ENCODE measurements around the gene PTPN14. TPM values are rescaled to one million over a fixed set of nuclear protein-coding genes. Genes with fewer than 3 reads are reported as not detected.

Gene PTPN14
- polyA plus RNA-seq, 1 experiment: 29.4 TPM

DNA sequence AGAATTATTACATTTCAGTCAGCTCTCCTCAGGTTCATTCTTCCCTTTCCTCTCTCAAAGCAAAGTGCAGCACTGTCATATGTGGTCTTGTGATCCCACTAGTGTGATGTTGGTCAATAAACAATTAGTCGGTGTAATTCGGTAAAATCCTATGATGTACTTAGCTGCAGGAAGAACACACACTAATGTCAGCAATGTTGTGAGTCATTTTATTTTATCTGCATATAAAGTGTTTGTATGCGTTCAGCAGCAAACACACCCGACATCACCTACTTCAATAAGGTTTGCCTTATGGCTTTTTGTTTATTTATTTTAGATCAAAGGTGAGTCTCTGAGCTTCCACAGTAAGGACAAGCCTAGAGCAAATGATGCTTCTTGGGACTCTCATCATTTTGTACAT lies 47.8 kb downstream of the PTPN14 start:
- POLR2A ChIA-PET: no interaction called here

DNA sequence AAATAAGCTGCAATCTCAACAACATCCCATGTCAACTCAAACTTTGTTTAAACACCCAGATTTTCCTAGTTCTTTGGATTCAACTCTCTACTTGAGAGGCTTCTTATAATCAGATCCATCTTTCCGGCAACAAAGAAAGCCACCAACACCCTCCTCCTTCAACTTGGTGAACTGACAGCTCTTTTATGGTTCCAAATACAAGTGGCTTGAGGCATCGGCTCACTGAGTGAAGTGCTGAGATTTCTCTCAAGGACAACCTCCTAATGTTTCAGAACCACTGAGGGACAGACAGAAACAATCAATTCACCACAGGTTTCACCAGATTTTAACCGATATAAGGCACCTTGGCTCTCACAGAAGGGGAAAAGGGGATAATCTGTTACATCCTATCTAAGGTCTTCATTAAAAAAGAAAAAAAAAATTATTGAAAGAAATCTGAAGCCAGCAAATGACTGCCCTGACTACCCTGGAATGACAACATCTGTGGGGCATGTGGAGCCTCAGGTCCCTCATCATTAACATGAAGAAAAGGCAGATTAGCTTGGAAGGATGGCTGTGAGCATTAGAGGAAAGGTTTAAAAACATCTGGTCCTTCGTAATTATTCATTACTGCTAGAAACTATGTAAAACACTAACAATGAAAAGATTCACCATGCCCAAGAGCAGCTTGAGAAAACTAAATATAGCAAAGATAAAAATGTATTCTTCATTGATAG lies 50.9 kb downstream of the PTPN14 start:
- no peaks in the 10 kb centered on the region for H3K36me3 ChIP-seq (ENCODE audit: control insufficient read depth, insufficient read depth, low read length)
- ChIA-PET CTCF (interaction anchor here (0.7 kb wide), 1 partner anchor 112 kb away, joined by 3 read pairs; no protein-coding TSS in a partner anchor), POLR2A (interaction anchor here (0.5 to 1.3 kb wide), 2 partner anchors 16 to 35 kb away, joined by 4 to 5 read pairs; no protein-coding TSS in a partner anchor)
- no peak overlapping the region for H3K4me3 ChIP-seq (ENCODE audit: low read depth, low read length)
- peak; percentile 50 for DNase-seq (ENCODE audit: low read depth)
- no peaks in the 10 kb centered on the region for H3K27me3 ChIP-seq (ENCODE audit: control insufficient read depth, insufficient read depth, low read length)
- TF ChIP-seq, protein P1, sequence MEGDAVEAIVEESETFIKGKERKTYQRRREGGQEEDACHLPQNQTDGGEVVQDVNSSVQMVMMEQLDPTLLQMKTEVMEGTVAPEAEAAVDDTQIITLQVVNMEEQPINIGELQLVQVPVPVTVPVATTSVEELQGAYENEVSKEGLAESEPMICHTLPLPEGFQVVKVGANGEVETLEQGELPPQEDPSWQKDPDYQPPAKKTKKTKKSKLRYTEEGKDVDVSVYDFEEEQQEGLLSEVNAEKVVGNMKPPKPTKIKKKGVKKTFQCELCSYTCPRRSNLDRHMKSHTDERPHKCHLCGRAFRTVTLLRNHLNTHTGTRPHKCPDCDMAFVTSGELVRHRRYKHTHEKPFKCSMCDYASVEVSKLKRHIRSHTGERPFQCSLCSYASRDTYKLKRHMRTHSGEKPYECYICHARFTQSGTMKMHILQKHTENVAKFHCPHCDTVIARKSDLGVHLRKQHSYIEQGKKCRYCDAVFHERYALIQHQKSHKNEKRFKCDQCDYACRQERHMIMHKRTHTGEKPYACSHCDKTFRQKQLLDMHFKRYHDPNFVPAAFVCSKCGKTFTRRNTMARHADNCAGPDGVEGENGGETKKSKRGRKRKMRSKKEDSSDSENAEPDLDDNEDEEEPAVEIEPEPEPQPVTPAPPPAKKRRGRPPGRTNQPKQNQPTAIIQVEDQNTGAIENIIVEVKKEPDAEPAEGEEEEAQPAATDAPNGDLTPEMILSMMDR (IDR thresholded peaks at IDR 0.05; ENCODE audit: insufficient read depth, low read depth, low read length): no peak

More for the DNA sequence above, 47.8 kb downstream of the PTPN14 start:
- TF ChIP-seq, protein P1 (IDR thresholded peaks at IDR 0.05; ENCODE audit: insufficient read depth, low read depth, low read length): no peak
- no peaks in the 10 kb centered on the region for H3K27me3 ChIP-seq (ENCODE audit: control insufficient read depth, insufficient read depth, low read length)
- no peaks in the 10 kb centered on the region for H3K36me3 ChIP-seq (ENCODE audit: control insufficient read depth, insufficient read depth, low read length)
- no peak overlapping the region for H3K4me3 ChIP-seq (ENCODE audit: low read depth, low read length)
- DNase-seq (ENCODE audit: low read depth): no peak
- CTCF ChIA-PET: no interaction called here

DNA sequence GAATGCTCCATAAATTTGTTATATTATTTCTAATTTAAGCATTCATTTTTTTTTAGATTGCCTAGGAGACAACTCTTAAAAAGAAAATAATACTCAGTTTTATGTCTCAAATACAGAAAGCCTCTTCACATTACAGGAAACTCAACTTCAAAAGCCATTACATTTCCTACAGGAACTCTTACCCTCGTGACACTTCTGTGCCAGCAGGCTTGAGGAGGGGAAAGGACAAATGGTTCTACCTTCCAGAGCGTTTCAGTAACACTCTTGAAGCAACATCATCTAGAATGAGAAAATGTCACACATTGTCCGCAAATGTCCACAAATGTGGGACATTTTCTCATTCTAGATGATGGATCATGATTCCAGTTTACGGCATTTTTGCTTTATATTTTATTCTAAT lies 51.7 kb downstream of the PTPN14 start:
- ChIA-PET CTCF (no interaction called here), POLR2A (interaction anchor here (1.3 kb wide), 1 partner anchor 17 kb away, joined by 4 read pairs; no protein-coding TSS in a partner anchor)
- Histone ChIP-seq H3K36me3 (ENCODE audit: control insufficient read depth, insufficient read depth, low read length) (no peaks in the 10 kb centered on the region), H3K4me3 (ENCODE audit: low read depth, low read length) (no peak overlapping the region), H3K27me3 (ENCODE audit: control insufficient read depth, insufficient read depth, low read length) (no peaks in the 10 kb centered on the region)
- no peak for DNase-seq (ENCODE audit: low read depth)
- TF ChIP-seq, protein P1 (IDR thresholded peaks at IDR 0.05; ENCODE audit: insufficient read depth, low read depth, low read length): no peak

DNA sequence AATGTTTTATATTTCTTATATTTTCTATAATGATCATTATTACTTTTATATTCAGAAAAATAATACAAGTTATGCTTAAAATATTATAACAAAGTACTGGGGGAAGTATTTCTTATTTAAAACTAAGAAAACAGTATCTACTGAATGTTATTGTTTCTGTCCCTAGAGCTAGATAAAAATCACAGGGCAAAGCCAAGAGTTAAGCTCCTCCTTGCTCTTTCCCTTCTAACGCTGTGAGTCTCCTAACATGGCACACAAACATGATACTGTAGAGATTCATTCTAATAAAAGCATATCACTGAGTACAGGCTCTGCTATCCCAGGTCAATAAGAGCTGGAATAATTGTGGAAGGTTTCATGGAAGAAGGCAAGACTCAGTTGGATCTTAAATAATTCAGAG lies 53.4 kb downstream of the PTPN14 start:
- Histone ChIP-seq H3K36me3 (ENCODE audit: control insufficient read depth, insufficient read depth, low read length) (no peaks in the 10 kb centered on the region), H3K27me3 (ENCODE audit: control insufficient read depth, insufficient read depth, low read length) (no peaks in the 10 kb centered on the region), H3K4me3 (ENCODE audit: low read depth, low read length) (no peak overlapping the region)
- CTCF ChIA-PET: interaction anchor here (0.6 kb wide), 1 partner anchor 22 kb away, joined by 3 read pairs; no protein-coding TSS in a partner anchor
- POLR2A ChIA-PET: no interaction called here
- DNase-seq (ENCODE audit: low read depth): no peak
- TF ChIP-seq, protein P1 (IDR thresholded peaks at IDR 0.05; ENCODE audit: insufficient read depth, low read depth, low read length): no peak

DNA sequence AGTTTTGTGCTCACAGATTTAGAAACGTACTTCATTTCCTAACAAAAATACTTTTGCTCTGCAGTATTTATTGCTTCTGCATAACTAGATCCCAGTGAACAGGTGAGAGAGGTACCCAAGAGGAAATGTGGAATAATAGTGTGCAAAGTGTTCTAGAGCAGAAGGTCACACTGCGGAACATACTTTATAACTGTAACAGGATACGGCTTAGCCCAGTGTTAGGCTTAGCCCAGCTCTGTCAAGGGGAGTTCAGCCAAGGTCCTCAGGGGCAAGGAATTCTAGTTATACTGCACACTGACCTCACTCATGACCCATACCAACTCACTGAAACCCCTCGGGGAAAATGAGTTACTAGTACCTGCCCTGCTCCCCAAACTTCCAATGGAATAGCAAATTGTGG lies 55.3 kb downstream of the PTPN14 start:
- no peak for DNase-seq (ENCODE audit: low read depth)

More for the DNA sequence above, 55.3 kb downstream of the PTPN14 start:
- TF ChIP-seq, protein P1 (IDR thresholded peaks at IDR 0.05; ENCODE audit: insufficient read depth, low read depth, low read length): no peak
- ChIA-PET POLR2A (no interaction called here), CTCF (interaction anchor here (1.4 kb wide), 1 partner anchor 163 kb away, joined by 3 read pairs; no protein-coding TSS in a partner anchor)
- H3K36me3 ChIP-seq (ENCODE audit: control insufficient read depth, insufficient read depth, low read length): no peaks in the 10 kb centered on the region
- no peak overlapping the region for H3K4me3 ChIP-seq (ENCODE audit: low read depth, low read length)
- no peaks in the 10 kb centered on the region for H3K27me3 ChIP-seq (ENCODE audit: control insufficient read depth, insufficient read depth, low read length)

All from BJ (cell line).